Left kidney (tissue), 2 donors: Measurements from ENCODE around the gene AZU1. TPM values are rescaled to one million over a fixed set of nuclear protein-coding genes. Genes with fewer than 3 reads are reported as not detected.
"Not testable (repeated sequence)": the region's sequence is repeated elsewhere in the genome, so short reads cannot be mapped to it uniquely, and the experiment has no call there.

Experiments used
- DNase-seq: peaks from one replicate; pipeline ENCODE4 v3.0.0-alpha.2; 2013
- polyA plus RNA-seq: library from polyadenylated mRNA; unstranded; fragments of 120-200 nt; gene quantifications from one replicate; pipeline ENCODE4 v1.2.1, GENCODE V29; 2013; ENCODE audit not compliant: insufficient read length

AZU1 gene
- polyA plus RNA-seq, 1 donor: 0.81 TPM

DNA sequence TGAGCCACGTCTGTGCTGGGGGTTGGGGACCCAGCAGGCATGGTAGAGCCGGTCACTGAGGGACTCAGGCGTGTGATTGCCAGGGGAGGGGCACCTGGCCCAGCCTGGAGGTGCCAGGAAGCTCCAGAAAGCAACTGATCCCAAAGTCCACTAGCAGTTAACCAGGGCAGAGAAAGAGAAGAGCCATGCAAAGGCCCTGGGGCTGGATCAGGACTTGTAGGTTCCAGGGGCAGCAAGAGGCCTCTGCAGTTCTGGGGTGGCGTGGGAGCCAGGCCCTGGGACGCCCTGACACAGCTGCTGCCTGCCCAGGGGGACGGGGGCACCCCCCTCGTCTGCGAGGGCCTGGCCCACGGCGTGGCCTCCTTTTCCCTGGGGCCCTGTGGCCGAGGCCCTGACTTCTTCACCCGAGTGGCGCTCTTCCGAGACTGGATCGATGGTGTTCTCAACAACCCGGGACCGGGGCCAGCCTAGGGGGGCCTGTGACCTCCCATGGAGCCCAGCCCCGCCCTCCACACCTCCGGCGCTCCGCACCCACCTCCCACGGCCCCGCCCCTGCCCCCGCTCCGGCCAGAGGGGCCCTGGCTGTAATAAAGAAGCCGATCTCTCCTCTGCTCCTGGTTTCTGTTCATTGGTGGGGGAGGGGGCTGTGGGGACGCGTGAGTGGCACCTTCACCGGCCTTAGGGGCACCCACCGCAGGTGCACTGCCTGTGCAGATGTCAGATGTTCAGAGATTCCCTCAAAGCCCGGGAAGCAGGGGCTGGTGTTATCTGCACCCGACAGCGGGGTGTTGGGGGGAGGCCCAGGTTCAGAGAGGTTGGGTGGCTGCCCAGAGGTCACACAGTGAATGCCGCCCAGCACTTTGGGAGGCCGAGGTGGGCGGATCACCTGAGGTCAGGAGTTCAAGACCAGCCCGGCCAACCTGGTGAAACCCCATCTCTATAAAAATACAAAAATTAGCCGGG, 4.1 kb downstream of the AZU1 start:
- no peak for DNase-seq

DNA sequence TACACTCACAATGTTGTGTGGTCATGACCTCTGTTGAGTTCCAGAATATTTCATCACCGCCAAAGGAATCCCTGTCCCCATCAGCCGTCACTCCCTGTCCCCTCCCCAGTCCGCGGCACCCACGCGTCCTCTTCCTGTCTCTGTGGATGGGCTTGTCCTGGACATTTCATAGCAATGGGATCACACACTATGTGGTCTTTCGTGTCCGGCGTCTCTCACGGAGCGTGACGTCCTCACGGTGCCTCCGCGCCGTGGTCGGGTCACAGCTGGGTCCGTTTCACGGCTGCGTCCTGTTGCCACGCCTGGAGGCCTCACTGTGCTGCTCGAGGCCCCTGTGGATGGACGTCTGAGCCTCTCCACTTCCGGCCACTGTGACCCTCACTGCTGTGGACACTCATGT, 6.6 kb downstream of the AZU1 start:
- no peak for DNase-seq

DNA sequence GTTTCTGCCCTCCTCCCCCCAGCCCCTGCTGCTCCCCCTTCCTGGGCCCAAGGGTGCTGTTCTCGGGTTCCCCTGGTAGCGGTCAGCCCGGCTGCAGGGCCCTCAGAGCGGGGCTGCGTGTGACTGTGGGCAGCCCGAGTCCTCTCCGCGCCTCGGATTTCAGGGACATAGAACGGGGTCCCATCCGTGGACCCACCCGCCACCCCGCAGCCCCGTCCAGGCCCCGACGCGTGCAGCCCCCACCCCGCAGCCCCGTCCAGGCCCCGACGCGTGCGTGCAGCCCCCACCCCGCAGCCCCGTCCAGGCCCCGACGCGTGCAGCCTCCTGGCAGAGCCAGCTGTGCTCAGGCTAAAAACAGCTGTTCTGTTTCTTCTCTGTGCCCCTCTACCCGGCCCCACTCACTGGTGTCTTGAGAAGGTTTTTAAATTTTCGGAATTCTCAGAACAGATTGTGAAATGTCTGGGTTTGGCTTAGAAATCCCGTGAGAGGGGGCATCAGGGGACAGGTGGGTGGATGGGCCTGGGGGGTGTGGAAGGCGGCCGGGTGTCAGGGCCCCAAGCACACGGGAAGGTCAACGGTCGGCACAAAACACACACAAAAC, 7.7 kb downstream of the AZU1 start:
- no peak for DNase-seq

DNA sequence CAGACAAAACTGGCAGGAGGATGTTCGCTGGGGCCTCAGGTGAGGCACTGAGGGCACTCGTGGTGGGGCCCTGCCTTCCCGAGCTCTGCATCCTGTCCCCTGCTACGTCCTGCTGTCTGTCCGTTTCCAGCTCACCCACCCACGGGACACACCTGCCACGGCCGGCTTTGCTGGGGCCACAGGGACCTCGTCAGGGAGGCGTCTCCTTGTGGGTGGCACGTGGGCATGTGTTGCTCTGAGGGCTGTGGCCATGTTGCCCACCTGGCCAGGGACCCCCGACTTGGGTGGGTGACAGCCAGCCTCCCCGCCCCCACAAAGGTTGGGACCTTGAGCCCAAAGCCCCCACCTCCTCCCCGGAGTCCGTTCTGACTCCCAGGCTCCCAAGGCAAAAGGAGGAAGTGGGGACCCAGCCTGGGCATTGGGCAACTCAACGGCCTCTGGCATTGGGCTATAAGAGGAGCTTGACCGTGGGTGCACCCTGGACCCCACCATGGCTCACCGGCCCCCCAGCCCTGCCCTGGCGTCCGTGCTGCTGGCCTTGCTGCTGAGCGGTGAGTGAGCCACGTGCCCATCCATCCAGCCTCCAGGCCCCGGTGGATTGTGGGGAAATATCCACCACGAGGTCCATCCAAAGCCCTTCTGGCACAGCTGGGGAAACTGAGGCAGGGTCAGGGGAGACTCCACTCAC, 13.0 kb downstream of the AZU1 start, which contains the start of gene PRTN3:
TSS of gene PRTN3 (plus strand) at position 481 of the 688 bp plus-strand sequence. CDS start at position 491, 10 bp downstream.
- DNase-seq: no peak

DNA sequence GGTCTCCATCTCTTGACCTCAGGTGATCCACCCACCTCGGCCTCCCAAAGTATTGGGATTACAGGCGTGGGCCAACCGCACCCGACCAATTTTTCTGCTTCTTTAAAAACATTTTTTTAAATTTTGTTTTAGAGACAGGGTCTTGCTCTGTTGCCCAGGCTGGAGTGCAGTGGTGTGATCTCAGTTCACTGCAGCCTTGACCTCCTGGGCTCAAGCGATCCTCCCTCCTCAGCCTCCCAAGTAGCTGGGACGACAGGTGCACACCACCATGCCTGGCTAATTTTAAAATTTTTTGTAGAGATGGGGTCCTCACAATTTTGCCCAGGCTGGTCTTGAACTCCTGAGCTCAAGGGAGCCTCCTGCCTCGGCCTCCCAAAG, 15.2 kb downstream of the AZU1 start:
- DNase-seq: not testable (repeated sequence)

DNA sequence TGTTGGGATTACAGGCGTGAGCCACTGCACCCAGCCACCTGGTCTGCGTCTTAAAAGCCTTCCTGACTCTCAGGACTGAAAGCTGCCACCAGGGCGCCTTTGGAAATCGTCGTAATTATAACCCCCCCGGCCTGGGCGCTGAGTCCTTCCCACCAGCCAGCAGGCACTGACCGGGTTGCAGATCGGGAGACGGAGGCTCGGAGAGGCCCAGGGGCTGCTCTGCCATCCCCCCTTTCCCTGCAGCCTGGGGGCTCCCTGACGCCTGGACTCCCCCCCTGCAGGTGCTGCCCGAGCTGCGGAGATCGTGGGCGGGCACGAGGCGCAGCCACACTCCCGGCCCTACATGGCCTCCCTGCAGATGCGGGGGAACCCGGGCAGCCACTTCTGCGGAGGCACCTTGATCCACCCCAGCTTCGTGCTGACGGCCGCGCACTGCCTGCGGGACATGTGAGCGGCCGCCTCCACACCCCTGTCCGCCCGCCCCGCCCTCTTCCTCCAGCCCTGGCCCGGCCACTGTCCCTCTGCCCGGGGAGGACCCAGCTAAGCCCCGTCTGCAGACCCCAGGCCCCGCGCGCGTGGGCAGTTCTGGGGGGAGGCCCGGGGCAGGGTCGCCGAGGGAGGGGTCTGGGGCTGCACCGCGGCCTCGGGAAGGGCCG, 15.7 kb downstream of the AZU1 start:
- DNase-seq: no peak

DNA sequence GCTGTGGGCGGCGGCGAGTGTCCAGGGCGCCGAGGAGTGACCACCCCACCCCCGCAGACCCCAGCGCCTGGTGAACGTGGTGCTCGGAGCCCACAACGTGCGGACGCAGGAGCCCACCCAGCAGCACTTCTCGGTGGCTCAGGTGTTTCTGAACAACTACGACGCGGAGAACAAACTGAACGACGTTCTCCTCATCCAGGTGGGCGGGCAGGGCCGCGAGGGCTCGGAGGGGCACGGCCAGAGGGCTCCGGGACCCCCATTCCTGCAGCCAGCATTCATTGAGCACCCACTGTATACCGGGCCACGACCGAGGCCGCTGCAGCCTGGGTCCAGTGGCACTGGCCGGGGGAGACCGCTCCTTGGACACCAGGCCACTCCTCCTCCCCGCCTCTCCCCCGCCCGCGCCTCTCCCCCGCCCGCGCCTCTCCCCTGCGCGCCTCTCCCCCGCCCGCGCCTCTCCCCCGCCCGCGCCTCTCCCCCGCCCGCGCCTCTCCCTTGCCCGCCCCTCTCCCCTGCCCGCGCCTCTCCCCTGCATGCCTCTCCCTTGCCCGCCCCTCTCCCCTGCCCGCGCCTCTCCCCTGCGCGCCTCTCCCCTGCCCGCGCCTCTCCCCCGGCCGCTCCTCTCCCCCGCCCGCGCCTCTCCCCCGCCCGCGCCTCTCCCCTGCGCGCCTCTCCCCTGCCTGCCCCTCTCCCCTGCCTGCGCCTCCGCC, 16.4 kb downstream of the AZU1 start:
- DNase-seq: no peak

DNA sequence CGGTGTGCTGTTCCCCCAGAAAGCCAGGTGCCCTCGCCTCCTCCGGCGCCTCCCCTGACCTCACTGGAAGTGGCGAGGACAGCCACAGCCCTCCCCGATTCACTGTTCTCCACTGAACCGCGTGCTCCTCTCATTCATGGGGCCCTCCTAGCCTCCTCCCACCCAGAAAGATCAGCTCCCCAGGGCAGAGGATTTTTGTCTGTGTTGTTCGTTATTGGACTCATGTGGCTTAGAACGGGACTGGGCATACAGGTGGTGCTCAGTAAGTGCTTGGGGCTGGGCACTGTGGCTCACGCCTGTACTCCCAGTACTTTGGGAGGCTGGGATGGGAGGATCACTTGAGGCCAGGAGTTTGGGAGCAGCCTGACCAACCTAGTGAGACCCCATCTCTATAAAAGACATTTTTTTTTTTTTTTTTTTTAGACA, 16.9 kb downstream of the AZU1 start:
- no peak for DNase-seq

- no peak for DNase-seq
These were observed 18.3 kb downstream of the AZU1 start for GRCh38 chr19:845707-846521.

DNA sequence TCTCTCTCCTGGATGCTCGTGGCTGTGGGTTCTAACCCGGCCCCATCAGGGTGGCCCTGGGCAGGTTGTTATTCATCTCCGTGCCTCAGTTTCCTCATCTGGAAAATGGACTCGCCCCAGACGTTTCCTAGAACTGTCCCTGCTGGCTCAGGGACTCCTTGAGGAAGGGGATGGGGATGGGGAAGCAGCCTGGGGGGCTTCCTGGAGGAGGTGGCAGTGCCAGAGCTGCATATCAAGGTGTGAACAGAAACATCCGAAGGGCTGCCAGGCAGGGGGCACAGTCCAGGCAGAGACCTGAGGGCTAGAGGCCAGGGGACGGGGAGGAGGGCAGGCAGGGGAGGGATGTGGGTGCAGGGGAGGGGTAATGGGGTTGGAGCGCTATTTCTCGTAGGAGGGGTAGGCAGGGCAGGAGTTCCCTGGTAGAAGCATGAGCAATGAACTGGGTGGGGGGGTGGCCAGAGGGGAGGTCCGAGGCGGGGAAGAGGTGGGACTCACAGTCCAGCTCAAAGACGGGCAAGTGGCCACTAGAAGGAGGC, 20.8 kb downstream of the AZU1 start:
- DNase-seq: no peak

GRCh38 chr19:849195-849594, 21.6 kb downstream of the AZU1 start:
- not testable (repeated sequence) for DNase-seq

DNA sequence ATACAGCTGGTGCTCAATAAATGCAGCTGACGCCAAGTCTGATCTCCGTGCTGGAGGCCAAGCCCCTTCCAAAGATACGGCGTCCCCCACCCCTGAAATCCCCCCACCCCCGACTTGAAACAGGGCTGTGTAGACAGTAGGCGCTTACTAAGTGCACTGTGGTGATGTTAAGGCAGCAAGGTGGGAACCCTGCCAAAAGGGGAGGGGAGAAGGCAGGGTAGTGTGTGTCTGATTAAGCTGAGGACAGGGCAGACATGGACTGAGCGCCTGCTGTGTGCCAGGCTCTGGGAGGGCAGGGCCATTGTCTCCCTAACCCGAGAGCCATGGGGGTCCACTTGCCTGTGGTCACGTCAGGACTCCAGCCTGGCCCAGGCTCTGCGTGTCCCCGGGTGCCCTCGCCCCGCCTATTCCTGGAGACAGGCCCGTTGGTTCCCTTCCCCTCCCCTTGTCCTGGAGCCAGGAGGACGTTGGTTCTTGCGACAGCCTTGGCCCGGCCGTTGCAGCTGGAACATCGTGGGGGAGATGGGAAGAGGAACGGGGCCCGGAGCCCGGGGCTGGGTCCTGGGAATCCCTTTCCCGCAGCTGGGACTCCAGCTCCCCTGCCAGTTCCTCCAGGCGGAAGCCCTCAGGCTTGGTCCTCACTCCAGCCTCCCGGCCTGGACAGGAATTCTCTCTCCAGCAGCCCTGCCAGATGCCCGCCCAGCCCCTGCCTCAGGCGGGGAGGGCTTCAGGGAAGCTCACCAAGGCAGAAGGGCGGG, 22.8 kb downstream of the AZU1 start:
- no peak for DNase-seq

GRCh38 chr19:850979-851335, 23.3 kb downstream of the AZU1 start:
- no peak for DNase-seq

DNA sequence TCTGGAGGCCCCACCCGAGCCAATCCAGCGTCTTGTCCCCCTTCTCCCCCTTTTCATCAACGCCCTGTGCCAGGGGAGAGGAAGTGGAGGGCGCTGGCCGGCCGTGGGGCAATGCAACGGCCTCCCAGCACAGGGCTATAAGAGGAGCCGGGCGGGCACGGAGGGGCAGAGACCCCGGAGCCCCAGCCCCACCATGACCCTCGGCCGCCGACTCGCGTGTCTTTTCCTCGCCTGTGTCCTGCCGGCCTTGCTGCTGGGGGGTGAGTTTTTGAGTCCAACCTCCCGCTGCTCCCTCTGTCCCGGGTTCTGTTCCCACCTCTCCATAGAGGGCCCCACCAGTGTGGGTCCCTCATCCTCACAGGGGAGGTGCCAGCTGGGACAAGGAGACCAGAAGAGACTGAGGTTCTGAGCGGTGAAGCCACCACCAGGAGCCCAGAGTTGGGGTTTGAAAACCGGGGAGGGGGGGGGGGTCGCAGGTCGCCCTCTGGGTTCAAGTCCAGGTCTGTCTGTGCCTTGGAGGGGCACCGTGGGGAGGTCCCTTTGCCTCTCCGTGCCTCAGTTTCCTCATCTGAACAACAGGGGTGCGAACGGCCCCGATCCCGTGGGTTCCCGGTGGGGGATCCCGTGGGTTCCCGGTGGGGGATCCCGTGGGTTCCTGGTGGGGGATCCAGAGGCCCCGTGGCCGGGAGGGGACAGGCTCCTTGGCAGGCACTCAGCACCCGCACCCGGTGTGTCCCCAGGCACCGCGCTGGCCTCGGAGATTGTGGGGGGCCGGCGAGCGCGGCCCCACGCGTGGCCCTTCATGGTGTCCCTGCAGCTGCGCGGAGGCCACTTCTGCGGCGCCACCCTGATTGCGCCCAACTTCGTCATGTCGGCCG, 24.7 kb downstream of the AZU1 start, which contains the start of gene ELANE:
TSS of gene ELANE (plus strand) at position 168 of the 878 bp plus-strand sequence. CDS start at position 194, 26 bp downstream.
- DNase-seq: no peak

DNA sequence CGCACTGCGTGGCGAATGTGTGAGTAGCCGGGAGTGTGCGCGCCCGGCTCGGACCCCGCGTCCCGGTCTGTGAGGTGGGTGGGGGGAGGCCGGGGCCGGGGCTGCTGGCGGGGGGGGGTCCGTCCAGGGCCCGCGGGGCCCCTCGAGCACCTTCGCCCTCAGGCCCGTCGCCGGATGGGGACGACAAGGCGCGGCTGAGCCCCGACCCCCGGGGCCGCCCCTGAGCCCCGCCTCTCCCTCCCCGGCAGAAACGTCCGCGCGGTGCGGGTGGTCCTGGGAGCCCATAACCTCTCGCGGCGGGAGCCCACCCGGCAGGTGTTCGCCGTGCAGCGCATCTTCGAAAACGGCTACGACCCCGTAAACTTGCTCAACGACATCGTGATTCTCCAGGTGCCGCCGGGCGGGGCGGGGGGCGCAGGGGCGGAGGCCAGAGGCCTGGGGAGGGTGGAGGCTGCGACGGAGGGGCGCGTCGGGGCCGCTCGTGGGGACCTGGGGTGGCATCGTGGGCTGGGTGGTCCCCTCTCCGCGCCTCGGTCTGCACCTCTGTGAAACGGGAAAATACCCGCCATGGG, 25.5 kb downstream of the AZU1 start:
- DNase-seq: no peak

DNA sequence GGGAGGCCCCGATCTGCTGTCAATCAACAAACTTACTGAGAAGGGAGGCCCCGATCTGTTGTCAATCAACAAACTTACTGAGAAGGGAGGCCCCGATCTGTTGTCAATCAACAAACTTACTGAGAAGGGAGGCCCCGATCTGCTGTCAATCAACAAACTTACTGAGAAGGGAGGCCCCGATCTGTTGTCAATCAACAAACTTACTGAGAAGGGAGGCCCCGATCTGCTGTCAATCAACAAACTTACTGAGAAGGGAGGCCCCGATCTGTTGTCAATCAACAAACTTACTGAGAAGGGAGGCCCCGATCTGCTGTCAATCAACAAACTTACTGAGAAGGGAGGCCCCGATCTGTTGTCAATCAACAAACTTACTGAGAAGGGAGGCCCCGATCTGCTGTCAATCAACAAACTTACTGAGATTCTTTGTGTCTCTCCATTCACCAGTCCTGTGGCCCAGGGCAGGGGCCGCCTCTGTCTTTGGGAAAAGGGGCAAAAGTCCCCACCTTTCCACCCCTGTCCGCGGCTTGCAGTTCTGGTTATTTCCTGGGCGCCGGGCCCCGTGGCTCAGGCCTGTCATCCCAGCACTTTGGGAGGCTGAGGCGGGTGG, 26.1 kb downstream of the AZU1 start:
- DNase-seq: not testable (repeated sequence)

DNA sequence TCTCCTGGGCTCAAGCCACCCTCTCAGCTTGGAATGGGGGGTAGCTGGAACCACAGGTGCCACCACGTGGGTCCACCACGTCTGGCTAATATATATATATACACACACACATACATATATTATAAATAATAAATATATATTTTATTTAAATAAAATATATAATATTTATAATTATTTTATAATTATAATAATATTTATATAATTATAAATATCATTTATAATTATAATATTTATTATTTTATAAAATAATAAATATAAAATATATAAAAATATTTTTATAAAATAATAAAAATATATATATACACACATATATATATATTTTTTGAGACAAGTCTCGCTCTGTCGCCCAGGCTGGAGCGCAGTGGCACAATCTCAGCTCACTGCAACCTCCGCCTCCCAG, 26.9 kb downstream of the AZU1 start:
- no peak for DNase-seq

DNA sequence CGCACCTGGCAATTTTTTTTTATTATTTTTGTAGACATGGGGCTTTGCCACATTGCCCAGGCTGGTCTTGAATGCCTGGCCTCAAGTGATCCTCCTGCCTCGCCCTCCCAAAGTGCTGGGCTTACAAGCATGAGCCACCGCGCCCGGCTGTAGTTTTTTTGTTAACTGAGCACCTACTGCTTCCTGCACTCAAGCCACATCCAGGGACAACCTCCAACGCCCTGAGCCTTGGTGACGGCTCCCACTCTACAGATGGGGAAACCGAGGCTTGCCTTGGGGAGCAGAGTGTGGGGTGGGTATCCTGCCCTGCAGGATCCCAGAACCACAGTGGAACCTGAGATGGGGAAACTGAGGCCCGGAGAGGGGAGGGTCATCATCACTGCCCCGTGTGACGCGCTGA, 27.5 kb downstream of the AZU1 start:
- DNase-seq: no peak
